ENCODE results near the gene ERN2. TPM values are rescaled to one million over a fixed set of nuclear protein-coding genes. Genes with fewer than 3 reads are reported as not detected.

The ERN2 gene
- total RNA-seq, 1 donor from 2014 or later: not detected

DNA sequence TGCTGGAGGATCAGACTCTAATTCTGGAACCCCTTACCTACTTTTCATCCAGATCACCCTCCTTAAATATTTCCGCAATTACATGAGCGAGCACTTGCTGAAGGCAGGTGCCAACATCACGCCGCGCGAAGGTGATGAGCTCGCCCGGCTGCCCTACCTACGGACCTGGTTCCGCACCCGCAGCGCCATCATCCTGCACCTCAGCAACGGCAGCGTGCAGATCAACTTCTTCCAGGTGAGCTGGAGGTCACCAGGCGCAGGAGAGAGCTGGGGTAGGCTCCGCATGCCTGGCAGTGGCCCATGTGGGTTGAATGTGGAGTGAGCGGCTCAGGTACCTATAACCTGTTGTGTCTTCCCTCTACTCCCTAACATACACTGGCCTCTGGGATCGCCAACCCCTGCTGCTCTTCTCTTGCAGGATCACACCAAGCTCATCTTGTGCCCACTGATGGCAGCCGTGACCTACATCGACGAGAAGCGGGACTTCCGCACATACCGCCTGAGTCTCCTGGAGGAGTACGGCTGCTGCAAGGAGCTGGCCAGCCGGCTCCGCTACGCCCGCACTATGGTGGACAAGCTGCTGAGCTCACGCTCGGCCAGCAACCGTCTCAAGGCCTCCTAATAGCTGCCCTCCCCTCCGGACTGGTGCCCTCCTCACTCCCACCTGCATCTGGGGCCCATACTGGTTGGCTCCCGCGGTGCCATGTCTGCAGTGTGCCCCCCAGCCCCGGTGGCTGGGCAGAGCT lies 23.4 kb downstream of the ERN2 start:
- no peak for DNase-seq (ENCODE audit: low read depth, low spot score)

DNA sequence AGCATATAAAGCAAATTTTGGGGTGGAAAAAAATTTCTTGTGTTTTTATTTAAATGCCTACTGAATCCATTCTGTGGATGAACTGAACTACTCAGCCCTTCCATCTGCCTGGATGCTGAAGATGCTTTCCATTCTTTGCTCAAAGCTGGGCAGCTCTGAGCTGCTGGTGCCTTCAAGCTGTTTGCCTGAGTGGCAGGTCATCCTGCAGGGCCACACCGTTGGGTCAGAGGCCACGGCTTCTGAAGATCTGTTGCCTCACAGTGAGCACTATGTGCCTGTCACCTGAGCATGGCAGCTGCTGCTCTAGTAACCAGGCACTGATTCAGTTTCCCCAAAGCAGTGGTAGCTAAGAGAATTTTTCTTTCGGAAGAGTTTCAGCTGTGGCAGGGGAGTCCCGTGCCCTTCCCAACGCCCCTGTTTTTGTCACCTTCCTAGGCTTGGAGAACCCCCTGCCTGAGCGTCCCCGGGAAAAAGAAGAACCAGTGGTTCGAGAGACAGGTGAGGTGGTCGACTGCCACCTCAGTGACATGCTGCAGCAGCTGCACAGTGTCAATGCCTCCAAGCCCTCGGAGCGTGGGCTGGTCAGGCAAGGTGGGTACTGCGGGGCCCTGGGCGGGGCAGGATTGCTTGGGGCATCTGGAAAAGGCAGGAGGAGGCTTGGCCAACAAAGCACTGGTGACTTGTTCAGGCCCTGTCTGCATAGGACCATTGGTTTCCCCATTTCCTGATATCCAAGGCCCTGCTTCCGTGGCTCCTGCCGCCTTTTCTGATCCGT lies 25.8 kb downstream of the ERN2 start:
- no peak for DNase-seq (ENCODE audit: low read depth, low spot score)

DNA sequence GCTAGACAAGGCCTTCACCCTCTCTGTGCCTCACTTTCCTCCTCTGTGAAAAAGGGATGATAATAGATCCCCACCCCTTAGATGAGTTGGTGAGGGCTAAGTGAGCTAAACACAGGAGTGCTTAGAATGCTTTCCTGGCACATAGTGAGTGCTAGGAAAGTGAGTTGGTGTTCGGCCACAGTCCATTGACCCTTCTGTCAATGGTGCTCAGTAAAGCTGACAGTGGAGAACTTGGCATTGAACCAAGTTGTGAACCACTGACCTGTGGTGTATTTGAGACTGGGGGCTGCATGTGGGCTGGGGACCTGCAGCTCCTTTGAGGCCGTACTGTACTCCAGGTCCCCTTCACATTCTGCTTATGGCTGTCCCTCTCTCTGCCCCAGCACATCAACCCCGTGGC lies 29.5 kb downstream of the ERN2 start:
- DNase-seq (ENCODE audit: low read depth, low spot score): no peak

DNA sequence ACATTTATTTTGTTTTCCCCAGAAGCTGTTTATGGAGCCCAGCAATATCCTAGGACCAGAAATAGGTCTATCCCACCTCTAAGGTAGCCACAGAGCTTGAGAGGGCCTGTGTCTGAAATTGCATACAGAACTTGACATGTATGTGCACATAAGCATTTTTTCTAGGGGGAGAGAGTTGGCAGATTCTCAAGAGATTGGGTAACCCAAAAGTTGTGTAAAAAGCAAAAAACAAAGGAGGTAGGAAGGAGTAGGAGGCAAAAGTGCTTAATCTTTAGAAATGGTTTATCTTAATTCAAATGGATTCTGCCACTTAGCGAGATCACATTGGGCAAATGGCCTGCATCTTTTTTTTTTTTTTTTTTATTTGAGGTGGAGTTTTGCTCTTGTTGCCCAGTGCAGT lies 30.8 kb downstream of the ERN2 start:
- no peak for DNase-seq (ENCODE audit: low read depth, low spot score)

DNA sequence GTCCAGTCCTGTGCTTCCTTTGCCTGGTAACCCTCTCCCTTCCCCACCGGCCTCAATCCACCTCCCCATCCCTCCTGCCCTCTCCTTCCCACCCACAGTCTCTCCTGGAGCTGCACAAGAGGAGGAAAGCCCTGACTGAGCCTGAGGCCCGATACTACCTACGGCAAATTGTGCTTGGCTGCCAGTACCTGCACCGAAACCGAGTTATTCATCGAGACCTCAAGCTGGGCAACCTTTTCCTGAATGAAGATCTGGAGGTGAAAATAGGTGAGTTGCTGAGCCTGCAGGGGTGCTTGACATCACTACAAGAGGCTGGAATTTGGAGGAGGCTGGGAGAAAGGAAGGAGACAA lies 33.1 kb downstream of the ERN2 start:
- DNase-seq (ENCODE audit: low read depth, low spot score): no peak

DNA sequence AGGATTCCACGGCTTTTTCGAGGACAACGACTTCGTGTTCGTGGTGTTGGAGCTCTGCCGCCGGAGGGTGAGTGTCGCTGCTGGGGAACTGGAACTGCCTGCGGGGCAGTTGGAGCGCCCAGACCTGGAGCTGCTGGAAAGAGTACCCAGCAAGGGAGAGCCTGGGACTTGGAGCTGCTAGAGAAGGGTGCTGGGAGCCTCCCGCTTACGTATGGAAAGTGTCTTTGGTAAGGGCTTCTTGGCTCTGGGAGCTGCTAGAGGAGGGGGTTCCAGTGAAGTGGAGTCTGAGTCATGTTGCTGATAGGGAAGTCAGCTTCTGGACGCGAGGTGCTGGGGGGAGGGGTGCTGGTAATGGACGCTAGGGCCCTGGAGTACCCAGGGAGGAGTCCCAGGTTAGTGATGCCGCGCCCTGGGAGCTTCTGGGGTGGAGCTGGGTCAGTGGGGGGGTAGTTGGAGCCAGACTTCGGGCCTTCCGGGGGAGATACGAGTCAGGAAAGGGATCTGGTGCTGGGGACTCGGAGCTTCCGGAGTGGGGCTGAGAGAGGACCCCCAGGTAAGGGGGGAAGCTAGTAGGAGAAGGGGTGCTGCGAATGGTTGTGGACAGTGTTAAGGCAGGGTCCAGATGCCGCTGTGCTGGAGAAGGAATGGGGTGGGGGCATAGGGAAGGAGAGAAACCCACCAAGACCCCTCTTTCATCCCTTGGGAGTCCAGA lies 33.6 kb downstream of the ERN2 start:
- no peak for DNase-seq (ENCODE audit: low read depth, low spot score)

DNA sequence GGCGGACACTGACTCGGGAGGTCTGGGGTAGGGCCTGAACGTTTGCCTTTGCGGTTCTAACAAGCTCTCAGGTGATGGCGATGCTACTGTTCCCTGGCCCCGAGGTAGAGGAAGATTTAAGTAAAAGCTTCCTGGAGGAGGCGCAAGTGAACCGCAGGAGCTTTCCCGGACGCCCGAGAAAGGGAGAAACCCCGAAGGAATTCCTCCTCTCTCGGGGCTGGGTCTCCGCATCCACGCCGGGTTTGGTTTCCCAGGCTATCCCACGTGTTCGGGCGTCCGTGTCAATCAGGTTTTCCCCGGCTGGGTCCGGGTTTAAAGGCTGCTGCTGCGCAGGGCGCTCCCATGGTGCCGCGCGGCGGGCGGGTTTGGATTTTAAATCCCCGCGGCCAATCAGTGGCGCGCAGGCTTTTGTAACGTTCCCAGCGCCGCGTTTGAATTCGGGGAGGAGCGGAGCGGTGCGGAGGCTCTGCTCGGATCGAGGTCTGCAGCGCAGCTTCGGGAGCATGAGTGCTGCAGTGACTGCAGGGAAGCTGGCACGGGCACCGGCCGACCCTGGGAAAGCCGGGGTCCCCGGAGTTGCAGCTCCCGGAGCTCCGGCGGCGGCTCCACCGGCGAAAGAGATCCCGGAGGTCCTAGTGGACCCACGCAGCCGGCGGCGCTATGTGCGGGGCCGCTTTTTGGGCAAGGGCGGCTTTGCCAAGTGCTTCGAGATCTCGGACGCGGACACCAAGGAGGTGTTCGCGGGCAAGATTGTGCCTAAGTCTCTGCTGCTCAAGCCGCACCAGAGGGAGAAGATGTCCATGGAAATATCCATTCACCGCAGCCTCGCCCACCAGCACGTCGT lies 34.4 kb downstream of the ERN2 start, which contains the start of gene PLK1:
Gene PLK1, plus strand, starts transcription at position 460 of the 844 bp plus-strand sequence. Its CDS starts 44 bp downstream, at position 504.
- peak; percentile 26 for DNase-seq (ENCODE audit: low read depth, low spot score)

DNA sequence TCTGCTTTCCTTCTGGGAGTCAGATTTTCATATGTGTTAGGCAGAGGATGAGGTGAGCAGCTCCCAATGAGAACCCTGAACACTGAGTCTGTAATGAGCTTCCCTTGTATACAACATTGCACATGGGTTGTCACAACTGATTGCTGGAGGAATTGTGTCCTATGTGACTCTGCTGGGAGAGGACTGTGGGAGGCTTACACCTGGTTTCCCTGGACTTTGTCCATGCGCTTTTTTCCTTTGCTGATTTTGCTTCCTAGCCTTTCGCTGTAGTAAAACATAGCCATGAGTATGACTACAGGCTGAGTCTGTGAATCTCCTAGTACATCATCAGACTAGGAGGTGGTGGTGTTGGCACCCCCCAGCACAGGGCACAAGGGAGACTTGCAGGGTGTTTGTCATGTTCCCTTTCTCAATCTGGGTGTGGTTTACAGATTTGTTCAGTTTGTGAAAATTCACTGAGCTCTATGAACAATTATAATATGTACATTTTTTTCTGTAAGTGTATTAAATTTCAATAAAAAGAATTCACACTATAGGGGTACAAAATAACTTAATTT lies 36.0 kb downstream of the ERN2 start:
- DNase-seq (ENCODE audit: low read depth, low spot score): no peak

DNA sequence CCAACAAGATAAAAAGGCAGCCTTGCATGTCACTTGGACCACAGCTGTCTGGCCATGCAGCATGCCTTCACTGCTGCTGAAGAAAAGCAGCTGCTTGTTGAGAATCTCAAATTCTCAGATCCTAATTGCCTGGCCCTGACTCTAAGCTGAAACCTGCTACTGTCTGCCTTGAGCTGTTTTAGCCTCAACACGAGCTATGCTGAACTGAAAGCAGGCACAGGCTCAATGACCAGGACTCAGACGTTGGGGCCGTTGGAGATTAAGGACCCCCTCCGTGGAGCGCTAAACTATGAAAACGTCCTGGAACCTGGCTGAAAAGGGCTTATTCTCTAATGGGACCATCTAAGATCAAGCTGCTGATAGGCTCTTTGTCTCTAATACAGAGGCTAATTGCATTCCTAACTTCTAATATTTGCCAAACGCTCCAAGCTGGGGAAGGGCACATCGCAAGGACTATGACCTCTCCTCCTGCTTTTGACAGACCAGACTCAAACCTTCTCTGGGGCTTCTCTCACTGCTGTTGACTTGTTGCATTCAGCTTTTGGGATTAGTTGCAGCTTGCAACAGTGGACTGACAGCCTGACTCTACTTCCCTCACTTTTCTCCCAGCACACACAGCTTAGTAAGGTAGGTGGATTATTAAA lies 38.9 kb downstream of the ERN2 start:
- no peak for DNase-seq (ENCODE audit: low read depth, low spot score)

DNA sequence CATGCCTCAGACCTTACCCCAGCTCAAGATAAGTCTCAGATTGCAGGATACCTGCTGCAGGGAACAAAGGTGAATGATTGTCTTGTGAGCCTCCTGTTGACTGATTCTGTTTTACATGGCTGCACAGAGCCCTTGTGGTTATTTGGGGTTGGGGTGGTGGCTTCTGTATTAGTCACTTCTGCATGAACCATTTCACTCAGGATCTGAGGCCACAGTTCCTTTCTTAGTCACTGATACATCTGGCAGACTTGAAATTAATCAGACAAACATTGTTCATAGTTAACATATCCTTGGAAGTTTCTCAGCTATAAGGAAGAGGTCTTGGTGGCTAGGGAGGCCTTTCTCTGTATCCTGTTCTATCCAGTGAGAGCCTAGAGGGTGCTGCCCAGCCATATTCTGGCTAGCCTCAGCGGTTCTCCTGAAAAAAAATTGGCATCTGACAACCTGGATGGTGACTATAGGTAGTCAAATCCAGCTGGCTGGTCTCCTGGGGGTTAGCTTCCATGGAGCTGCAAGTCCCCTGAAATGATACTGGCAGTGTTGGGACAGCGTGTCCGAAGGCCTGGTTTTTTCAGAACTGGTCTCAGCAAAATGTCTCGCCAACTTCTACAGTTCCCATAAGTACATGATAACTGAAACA lies 42.8 kb downstream of the ERN2 start:
- DNase-seq (ENCODE audit: low read depth, low spot score): peak; percentile 27

DNA sequence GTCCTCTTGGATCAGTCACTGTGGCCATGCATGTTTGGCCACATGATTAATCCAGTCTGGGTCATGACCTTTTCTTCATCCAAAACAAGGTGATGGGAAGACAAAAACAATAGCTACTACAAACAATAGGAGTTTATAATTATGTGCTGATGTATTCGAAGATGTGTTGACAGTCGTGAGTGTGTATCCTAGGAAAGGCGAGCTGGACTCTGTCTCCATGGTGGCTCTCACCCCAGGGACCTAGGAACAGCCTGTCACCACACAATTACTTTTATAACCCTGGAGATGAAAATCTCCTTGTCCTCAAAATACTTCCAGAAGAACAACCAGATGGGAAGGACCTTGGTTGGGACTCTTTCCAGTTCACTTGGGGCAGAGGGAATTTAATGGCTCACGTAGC lies 44.1 kb downstream of the ERN2 start:
- no peak for DNase-seq (ENCODE audit: low read depth, low spot score)

DNA sequence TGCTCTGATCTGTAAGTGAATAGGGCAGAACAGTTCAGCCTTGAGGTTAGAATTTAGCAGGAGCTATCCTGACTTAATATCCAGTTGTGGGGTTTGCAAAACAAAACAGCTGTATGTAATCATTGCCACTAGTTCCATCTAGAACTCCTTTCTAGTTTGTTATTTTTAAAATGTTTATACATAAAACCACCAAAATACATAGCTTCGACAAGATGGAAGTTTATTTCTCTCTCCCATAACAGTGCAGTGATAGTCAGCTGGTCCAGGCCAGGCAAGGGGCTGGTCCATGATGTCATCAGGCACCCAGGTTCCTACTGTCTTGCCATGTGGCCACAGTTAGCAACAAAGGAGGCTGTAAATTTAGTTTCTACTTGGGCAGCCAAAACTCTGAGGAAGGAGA lies 44.8 kb downstream of the ERN2 start:
- DNase-seq (ENCODE audit: low read depth, low spot score): no peak

DNA sequence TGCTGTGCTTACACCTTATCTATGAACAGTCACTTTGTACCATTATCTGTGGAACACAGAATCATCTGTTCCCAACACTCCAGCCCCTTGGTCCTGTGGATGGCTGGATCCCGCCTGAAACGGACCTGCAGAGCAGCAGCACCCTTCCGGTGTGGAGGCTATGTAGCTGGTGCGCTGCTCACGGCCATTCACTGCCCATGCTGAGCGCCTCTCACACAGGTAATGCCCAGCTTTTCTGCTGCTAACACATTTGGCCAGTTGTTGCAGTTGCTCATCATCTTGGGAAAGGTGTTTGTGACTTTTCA lies 45.7 kb downstream of the ERN2 start:
- no peak for DNase-seq (ENCODE audit: low read depth, low spot score)

DNA sequence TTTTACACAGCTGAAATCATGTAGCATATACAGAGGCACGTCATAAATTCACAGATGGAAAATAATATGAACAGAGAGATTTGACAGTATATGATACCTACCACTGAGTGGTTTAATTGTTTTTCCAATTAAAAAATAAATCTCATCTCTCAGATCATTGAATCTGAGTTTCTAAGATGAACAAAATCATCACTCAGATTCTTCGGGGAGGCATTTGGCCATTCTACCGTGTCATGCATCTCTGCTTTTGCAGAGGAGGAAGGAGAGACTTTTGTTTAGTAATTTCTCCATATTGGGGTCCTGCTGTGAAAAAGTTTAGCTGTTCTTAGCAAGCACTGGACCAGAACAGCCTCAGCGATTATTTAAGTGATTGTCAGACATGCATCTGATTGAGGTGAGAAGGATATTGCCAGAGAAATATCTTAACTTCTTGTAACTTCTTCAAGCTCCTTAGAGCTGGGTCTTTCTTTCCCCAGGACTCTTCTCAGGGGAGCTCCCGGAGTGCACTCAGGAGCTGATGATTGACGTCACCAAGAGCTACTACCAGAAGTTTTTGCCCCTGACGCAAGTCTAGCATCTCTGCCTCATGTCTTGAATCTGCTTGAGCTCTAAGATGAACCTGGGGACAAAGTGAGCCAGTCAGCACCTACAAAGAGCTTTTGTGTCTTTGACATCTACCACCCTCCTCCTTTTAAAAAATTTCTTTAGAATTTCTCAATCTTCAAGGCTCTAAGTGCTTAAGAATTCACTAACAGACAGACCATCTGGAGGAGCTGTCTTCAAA lies 46.3 kb downstream of the ERN2 start:
- no peak for DNase-seq (ENCODE audit: low read depth, low spot score)

DNA sequence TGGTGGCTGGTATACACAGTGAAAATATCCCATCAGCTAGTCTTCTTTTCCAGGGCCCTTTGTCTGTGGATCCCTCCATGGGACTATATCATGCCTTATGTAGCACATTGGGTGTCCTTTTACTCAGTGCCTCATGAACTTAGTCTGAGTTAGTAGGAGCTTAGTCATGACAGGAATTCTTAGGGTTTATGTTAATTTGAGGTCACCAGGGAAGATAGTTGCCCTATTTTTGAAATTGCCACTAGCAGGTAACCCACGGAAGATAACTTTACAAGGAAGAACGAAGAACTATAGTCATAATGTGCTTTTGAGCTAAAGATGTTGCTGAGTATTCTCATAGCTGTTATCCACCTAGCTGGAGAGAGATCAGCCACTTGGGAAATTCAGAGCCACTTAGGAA lies 49.1 kb downstream of the ERN2 start:
- no peak for DNase-seq (ENCODE audit: low read depth, low spot score)

DNA sequence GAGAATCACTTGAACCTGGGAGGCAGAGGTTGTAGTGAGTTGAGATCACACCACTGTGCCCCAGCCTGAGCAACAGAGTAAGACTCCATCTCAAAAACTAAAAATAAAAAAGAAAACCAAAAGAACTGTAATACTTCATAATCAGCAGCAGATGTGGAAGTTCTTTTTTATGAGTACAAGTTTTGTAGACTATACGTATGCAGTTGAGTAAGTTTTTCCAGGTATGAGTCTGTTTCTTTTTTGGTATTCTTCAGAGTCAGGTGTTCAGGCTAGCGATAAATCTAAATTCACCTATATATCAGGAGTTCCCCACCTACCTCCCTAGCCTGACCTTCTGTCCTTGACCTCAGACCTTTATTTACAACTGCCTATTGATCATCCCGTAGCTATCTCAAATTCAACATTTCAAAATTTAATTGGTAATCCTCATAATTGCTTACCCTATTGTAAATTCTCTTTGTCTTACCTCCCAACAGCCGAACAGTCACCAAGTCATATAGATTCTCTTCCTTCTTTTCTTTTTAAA lies 61.0 kb downstream of the ERN2 start:
- no peak for DNase-seq (ENCODE audit: low read depth, low spot score)

DNA sequence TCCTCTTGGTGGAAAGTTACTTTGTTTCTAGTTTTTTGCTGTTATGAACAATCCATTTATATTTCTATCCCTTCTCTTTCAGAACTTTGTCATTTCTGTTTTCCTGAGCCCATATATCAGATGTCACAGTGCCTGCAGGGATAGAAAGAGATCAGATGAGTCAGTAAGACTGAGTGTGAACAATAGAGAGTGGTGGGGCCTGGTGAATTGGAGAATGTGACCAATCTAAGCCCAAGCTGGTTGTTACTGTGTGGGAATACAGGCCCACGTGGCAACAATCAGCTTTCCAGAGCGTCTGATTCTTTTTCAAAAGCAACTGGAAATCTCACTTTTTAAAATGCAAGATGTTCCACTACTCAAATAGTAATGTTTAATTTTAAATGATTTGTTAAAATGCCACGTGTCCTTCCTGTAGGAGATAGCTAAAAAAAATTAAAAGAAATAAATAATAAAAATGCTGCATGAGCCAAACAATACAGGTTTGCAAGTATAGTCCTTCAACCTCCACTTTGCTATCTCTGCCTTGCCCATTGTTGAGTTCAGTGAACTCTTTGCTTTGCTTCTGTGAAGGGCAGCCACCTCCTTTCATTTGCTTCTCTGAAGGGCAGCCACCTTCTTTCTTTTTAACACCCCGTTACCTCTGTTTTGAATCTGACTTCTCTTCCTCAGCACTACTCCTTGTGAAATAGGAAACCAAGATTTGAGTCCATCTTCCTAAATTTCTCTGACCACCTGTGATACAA lies 62.2 kb downstream of the ERN2 start:
- DNase-seq (ENCODE audit: low read depth, low spot score): no peak

DNA sequence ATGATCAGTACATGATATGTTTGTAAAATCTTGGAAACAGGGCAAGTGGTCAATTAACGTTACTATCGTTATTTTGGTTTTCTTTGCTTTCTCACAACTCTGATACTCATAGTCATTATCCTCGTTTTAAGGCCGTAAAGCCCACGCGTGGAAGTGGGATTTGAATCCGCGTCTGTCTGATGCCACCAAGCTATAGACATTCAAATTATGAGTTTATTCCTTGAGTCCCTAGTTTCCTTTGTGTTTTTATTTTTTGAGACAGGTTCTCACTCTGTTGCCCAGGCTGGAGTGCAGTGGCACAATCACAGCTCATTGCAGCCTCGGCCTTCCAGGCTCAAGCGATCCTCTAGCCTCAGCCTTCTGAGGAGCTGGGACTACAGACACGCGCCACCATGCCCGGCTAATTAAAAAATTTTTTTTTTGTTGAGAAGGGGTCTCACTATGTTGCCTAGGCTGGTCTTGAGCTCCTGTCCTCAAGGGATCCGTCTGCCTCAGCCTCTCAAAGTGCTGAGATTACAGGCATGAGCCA lies 70.7 kb downstream of the ERN2 start:
- DNase-seq (ENCODE audit: low read depth, low spot score): no peak

Measured in pulmonary artery endothelial cell (primary cell).